Measurements from ENCODE around the gene VCAM1. TPM values are rescaled to one million over a fixed set of nuclear protein-coding genes. Genes with fewer than 3 reads are reported as not detected.

VCAM1 gene
- total RNA-seq = under 1 TPM; 0.07 to 0.08 TPM

GRCh38 chr1:100719490-100719889 is at the start of gene VCAM1:
TSS of gene VCAM1 (plus strand) at chr1:100719742. CDS start at chr1:100719861, 119 bp downstream.

Other genes starting within 250 kb of the VCAM1 start
- gene GPR88, start 181.6 kb upstream of the VCAM1 start, total RNA-seq = not detected
- gene EXTL2, start 175.1 kb downstream of the VCAM1 start, total RNA-seq = 1 to 10 TPM; 1.3 to 1.9 TPM
- gene SLC30A7, start 176.3 kb downstream of the VCAM1 start, total RNA-seq = 10 to 100 TPM; 36.5 to 39.2 TPM